ENCODE data around the gene LRRC41. TPM values are rescaled to one million over a fixed set of nuclear protein-coding genes. Genes with fewer than 3 reads are reported as not detected.
"Not testable (repeated sequence)": the region's sequence is repeated elsewhere in the genome, so short reads cannot be mapped to it uniquely, and the experiment has no call there.

LRRC41 gene
- total and polyA plus RNA-seq, 7 experiments from 2014 or later: 34.4 to 63.4 (median 40.4) TPM

- peaks cover 0 to 23% (median 17%) of the 10 kb centered on the region in 7 donors for H3K4me1 Mint-ChIP-seq
- H3K9me3 ChIP-seq (ENCODE audit: control insufficient read depth in 2 of 3, low read length in 3 of 3); H3K27me3 Mint-ChIP-seq; H3K27ac Mint-ChIP-seq; H3K27ac ChIP-seq (ENCODE audit: low read depth, low read length); H3K9me3 Mint-ChIP-seq; H3K36me3 Mint-ChIP-seq; POLR2A ChIA-PET; H3K4me3 Mint-ChIP-seq; H3K4me1 ChIP-seq (ENCODE audit: control insufficient read depth in 2 of 2, insufficient read depth in 2 of 2, low read length in 2 of 2); ATAC-seq; DNase-seq; H3K4me3 ChIP-seq (ENCODE audit: low read length); H3K36me3 ChIP-seq (ENCODE audit: control insufficient read depth in 2 of 3, insufficient read depth in 3 of 3, low read length in 3 of 3); H3K27me3 ChIP-seq (ENCODE audit: control insufficient read depth in 2 of 2, insufficient read depth in 2 of 2, low read length in 2 of 2): not testable (repeated sequence)
- CTCF ChIA-PET: interaction anchor here (0.6 to 0.9 kb wide), 2 partner anchors 106 to 107 kb away, joined by 5 read pairs; no protein-coding TSS in a partner anchor
- intact Hi-C loops (cut with micrococcal nuclease): loop anchor here in 1 of 2 donors (2.0 kb wide), 1 partner anchor 105 kb away; no protein-coding TSS in a partner anchor
Observed at GRCh38 chr1:46243831-46244230, 59.6 kb downstream of the LRRC41 start.

- H3K36me3 Mint-ChIP-seq: peaks cover 0 to 8% (median 2%) of the 10 kb centered on the region in 5 donors
- Histone ChIP-seq H3K4me3 (ENCODE audit: low read length) (no peak overlapping the region), H3K36me3 (ENCODE audit: control insufficient read depth in 2 of 3, insufficient read depth in 3 of 3, low read length in 3 of 3) (no peaks in the 10 kb centered on the region), H3K4me1 (ENCODE audit: control insufficient read depth in 2 of 2, insufficient read depth in 2 of 2, low read length in 2 of 2) (peaks cover under 1 to 8% of the 10 kb centered on the region in 2 donors), H3K27ac (ENCODE audit: low read depth, low read length) (no peak overlapping the region), H3K27me3 (ENCODE audit: control insufficient read depth in 2 of 2, insufficient read depth in 2 of 2, low read length in 2 of 2) (no peaks in the 10 kb centered on the region), H3K9me3 (ENCODE audit: control insufficient read depth in 2 of 3, low read length in 3 of 3) (no peaks in the 10 kb centered on the region)
- intact Hi-C loops (cut with micrococcal nuclease): no loop called here
- DNase-seq: no peak
- peaks cover 0 to 12% (median 0%) of the 10 kb centered on the region in 11 donors for H3K9me3 Mint-ChIP-seq
- H3K27ac Mint-ChIP-seq: peak overlapping the region in 1 of 9 donors; percentile 20
- no peak for ATAC-seq
- peaks cover 0 to 18% (median 15%) of the 10 kb centered on the region in 7 donors for H3K4me1 Mint-ChIP-seq
- CTCF ChIA-PET: no interaction called here
- POLR2A ChIA-PET: no interaction called here
- no peaks in the 10 kb centered on the region for H3K27me3 Mint-ChIP-seq
- no peak overlapping the region for H3K4me3 Mint-ChIP-seq
Observed at GRCh38 chr1:46242918-46243317, 60.5 kb downstream of the LRRC41 start.

- H3K27ac Mint-ChIP-seq; ATAC-seq; H3K36me3 Mint-ChIP-seq; H3K4me3 Mint-ChIP-seq; intact Hi-C loops (cut with micrococcal nuclease); H3K27ac ChIP-seq (ENCODE audit: low read depth, low read length); DNase-seq; POLR2A ChIA-PET; CTCF ChIA-PET; H3K4me3 ChIP-seq (ENCODE audit: low read length); H3K36me3 ChIP-seq (ENCODE audit: control insufficient read depth in 2 of 3, insufficient read depth in 3 of 3, low read length in 3 of 3); H3K27me3 Mint-ChIP-seq; H3K4me1 Mint-ChIP-seq; H3K27me3 ChIP-seq (ENCODE audit: control insufficient read depth in 2 of 2, insufficient read depth in 2 of 2, low read length in 2 of 2); H3K9me3 ChIP-seq (ENCODE audit: control insufficient read depth in 2 of 3, low read length in 3 of 3); H3K4me1 ChIP-seq (ENCODE audit: control insufficient read depth in 2 of 2, insufficient read depth in 2 of 2, low read length in 2 of 2): not testable (repeated sequence)
- peaks cover 0 to 12% (median 2%) of the 10 kb centered on the region in 11 donors for H3K9me3 Mint-ChIP-seq
Observed at GRCh38 chr1:46241733-46242132, 61.7 kb downstream of the LRRC41 start.

GRCh38 chr1:46238865-46239264 is 64.6 kb downstream of the LRRC41 start:
- H3K36me3 ChIP-seq (ENCODE audit: control insufficient read depth in 2 of 3, insufficient read depth in 3 of 3, low read length in 3 of 3); H3K4me3 ChIP-seq (ENCODE audit: low read length); H3K9me3 ChIP-seq (ENCODE audit: control insufficient read depth in 2 of 3, low read length in 3 of 3); CTCF ChIA-PET; ATAC-seq; H3K4me3 Mint-ChIP-seq; POLR2A ChIA-PET; intact Hi-C loops (cut with micrococcal nuclease); H3K4me1 Mint-ChIP-seq; H3K36me3 Mint-ChIP-seq; H3K27me3 ChIP-seq (ENCODE audit: control insufficient read depth in 2 of 2, insufficient read depth in 2 of 2, low read length in 2 of 2); DNase-seq; H3K4me1 ChIP-seq (ENCODE audit: control insufficient read depth in 2 of 2, insufficient read depth in 2 of 2, low read length in 2 of 2); H3K27ac ChIP-seq (ENCODE audit: low read depth, low read length); H3K27ac Mint-ChIP-seq; H3K27me3 Mint-ChIP-seq: not testable (repeated sequence)
- peaks cover 0 to 12% (median 2%) of the 10 kb centered on the region in 11 donors for H3K9me3 Mint-ChIP-seq

GRCh38 chr1:46236882-46237281 is 66.5 kb downstream of the LRRC41 start:
- intact Hi-C loops (cut with micrococcal nuclease): no loop called here
- Mint-ChIP-seq H3K36me3 (peaks cover 0 to 8% (median 2%) of the 10 kb centered on the region in 5 donors), H3K9me3 (peaks cover 0 to 12% (median 2%) of the 10 kb centered on the region in 11 donors), H3K27ac (no peak overlapping the region), H3K4me1 (peaks cover 0 to 4% (median 0%) of the 10 kb centered on the region in 7 donors), H3K27me3 (no peaks in the 10 kb centered on the region), H3K4me3 (no peak overlapping the region)
- Histone ChIP-seq H3K4me1 (ENCODE audit: control insufficient read depth in 2 of 2, insufficient read depth in 2 of 2, low read length in 2 of 2) (no peaks in the 10 kb centered on the region), H3K27ac (ENCODE audit: low read depth, low read length) (no peak overlapping the region), H3K9me3 (ENCODE audit: control insufficient read depth in 2 of 3, low read length in 3 of 3) (peaks cover 0 to 6% (median 0%) of the 10 kb centered on the region in 3 experiments), H3K36me3 (ENCODE audit: control insufficient read depth in 2 of 3, insufficient read depth in 3 of 3, low read length in 3 of 3) (no peaks in the 10 kb centered on the region), H3K27me3 (ENCODE audit: control insufficient read depth in 2 of 2, insufficient read depth in 2 of 2, low read length in 2 of 2) (no peaks in the 10 kb centered on the region), H3K4me3 (ENCODE audit: low read length) (no peak overlapping the region)
- DNase-seq (no peak), ATAC-seq (no peak)
- ChIA-PET POLR2A (no interaction called here), CTCF (interaction anchor here (0.6 kb wide), 1 partner anchor 1240 kb away, joined by 3 read pairs; no protein-coding TSS in a partner anchor)

- intact Hi-C loops (cut with micrococcal nuclease); H3K4me1 ChIP-seq (ENCODE audit: control insufficient read depth in 2 of 2, insufficient read depth in 2 of 2, low read length in 2 of 2); H3K4me3 ChIP-seq (ENCODE audit: low read length); H3K27ac ChIP-seq (ENCODE audit: low read depth, low read length); H3K4me1 Mint-ChIP-seq; H3K36me3 Mint-ChIP-seq; H3K27ac Mint-ChIP-seq; H3K9me3 Mint-ChIP-seq; DNase-seq; ATAC-seq; H3K27me3 Mint-ChIP-seq; CTCF ChIA-PET; H3K4me3 Mint-ChIP-seq; H3K27me3 ChIP-seq (ENCODE audit: control insufficient read depth in 2 of 2, insufficient read depth in 2 of 2, low read length in 2 of 2); H3K36me3 ChIP-seq (ENCODE audit: control insufficient read depth in 2 of 3, insufficient read depth in 3 of 3, low read length in 3 of 3); H3K9me3 ChIP-seq (ENCODE audit: control insufficient read depth in 2 of 3, low read length in 3 of 3): not testable (repeated sequence)
- POLR2A ChIA-PET: interaction anchor here (0.6 kb wide), 1 partner anchor 9 kb away, joined by 3 read pairs; no protein-coding TSS in a partner anchor
Observed at GRCh38 chr1:46231231-46231630, 72.2 kb downstream of the LRRC41 start.
